ENCODE data around the gene NEUROD1.

Gene NEUROD1

GRCh38 chr2:181660181-181660580, 20.1 kb downstream of the NEUROD1 start:
- Histone ChIP-seq H3K23ac (ENCODE audit: low read depth, low read length, poor library complexity) (no peak overlapping the region), H3K9me3 (replicated peaks in 1 of 2; ENCODE audit: control insufficient read depth in 2 of 2, insufficient read depth in 1 of 2, low read depth in 1 of 2, low read length in 2 of 2) (peaks cover 0 to 3% of the 10 kb centered on the region in 2 donors), H2BK120ac (ENCODE audit: low read depth, low read length) (no peak overlapping the region), H3K27me3 (ENCODE audit: control insufficient read depth in 3 of 3, insufficient read depth in 3 of 3, low read depth in 1 of 3, low read length in 3 of 3) (peaks cover 0 to 70% (median 36%) of the 10 kb centered on the region in 3 experiments), H4K8ac (ENCODE audit: low read depth, low read length) (no peak overlapping the region), H2AK5ac (ENCODE audit: low read depth, low read length) (no peak overlapping the region), H2BK15ac (ENCODE audit: low read length) (no peak overlapping the region), H2BK12ac (ENCODE audit: low read length) (no peak overlapping the region), H3K18ac (ENCODE audit: low read length) (no peak overlapping the region), H3K4ac (ENCODE audit: low read length) (no peak overlapping the region), H2BK5ac (ENCODE audit: low read length) (no peak overlapping the region), H3K4me3 (ENCODE audit: low read length in 2 of 2) (peak overlapping the region in 1 of 2 donors; percentile 51), H3K4me1 (ENCODE audit: control insufficient read depth in 2 of 2, insufficient read depth in 1 of 2, low read depth in 1 of 2, low read length in 2 of 2) (peaks cover 0 to 6% of the 10 kb centered on the region in 2 donors), H3K9ac (ENCODE audit: low read depth, low read length, poor library complexity) (no peak overlapping the region), H3K79me1 (ENCODE audit: low read depth, low read length) (no peaks in the 10 kb centered on the region), H4K91ac (ENCODE audit: low read depth, low read length, poor library complexity) (no peak overlapping the region), H3K4me2 (ENCODE audit: insufficient read depth, low read length, poor library complexity, severe bottlenecking) (no peak overlapping the region), H3K36me3 (replicated peaks in 1 of 2; ENCODE audit: control insufficient read depth in 2 of 2, insufficient read depth in 2 of 2, low read length in 2 of 2) (no peaks in the 10 kb centered on the region), H3K27ac (replicated peaks; ENCODE audit: low read length) (no peak overlapping the region), H3K14ac (ENCODE audit: low read length) (no peak overlapping the region), H2AFZ (ENCODE audit: low read length) (no peak overlapping the region)
- WGBS, 2 donors (ENCODE audit: extremely low coverage in 2 of 2, insufficient read length in 2 of 2, insufficient replicate concordance in 1 of 2), result no CpG with 5 or more reads among the region's 3 CpGs
- DNase-seq (ENCODE audit: low spot score), result no peak

DNA sequence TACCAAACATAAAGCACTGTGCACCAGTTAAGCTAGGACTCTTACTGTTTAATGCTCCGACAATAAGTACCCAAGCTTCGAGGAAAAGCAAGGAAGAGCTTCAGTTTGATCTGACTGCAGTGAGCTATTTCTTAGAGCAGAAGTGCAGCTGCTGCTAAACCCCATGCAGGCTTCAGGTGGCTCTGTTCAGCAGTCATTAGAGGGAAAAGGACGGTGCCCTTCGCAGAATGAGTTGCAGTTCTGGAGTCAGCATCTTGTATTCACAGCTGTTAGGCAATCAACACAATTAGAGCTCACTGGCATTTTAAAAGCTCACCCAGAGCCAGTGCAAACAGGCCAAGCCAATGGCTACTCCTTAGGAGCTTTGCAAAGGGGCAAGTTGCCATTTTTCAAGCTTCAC, 21.9 kb downstream of the NEUROD1 start:
- Histone ChIP-seq H2BK120ac (ENCODE audit: low read depth, low read length) (no peak overlapping the region), H3K27ac (replicated peaks; ENCODE audit: low read length) (no peak overlapping the region), H2BK12ac (ENCODE audit: low read length) (no peak overlapping the region), H3K4me3 (ENCODE audit: low read length in 2 of 2) (no peak overlapping the region), H3K9me3 (replicated peaks in 1 of 2; ENCODE audit: control insufficient read depth in 2 of 2, insufficient read depth in 1 of 2, low read depth in 1 of 2, low read length in 2 of 2) (peaks cover 0 to 3% of the 10 kb centered on the region in 2 donors), H3K4me1 (ENCODE audit: control insufficient read depth in 2 of 2, insufficient read depth in 1 of 2, low read depth in 1 of 2, low read length in 2 of 2) (peaks cover 0 to 6% of the 10 kb centered on the region in 2 donors), H3K14ac (ENCODE audit: low read length) (no peak overlapping the region), H2BK5ac (ENCODE audit: low read length) (no peak overlapping the region), H3K18ac (ENCODE audit: low read length) (no peak overlapping the region), H2BK15ac (ENCODE audit: low read length) (no peak overlapping the region), H3K27me3 (ENCODE audit: control insufficient read depth in 3 of 3, insufficient read depth in 3 of 3, low read depth in 1 of 3, low read length in 3 of 3) (peaks cover 0 to 86% (median 36%) of the 10 kb centered on the region in 3 experiments), H2AFZ (ENCODE audit: low read length) (no peak overlapping the region), H3K23ac (ENCODE audit: low read depth, low read length, poor library complexity) (no peak overlapping the region), H3K36me3 (replicated peaks in 1 of 2; ENCODE audit: control insufficient read depth in 2 of 2, insufficient read depth in 2 of 2, low read length in 2 of 2) (no peaks in the 10 kb centered on the region), H2AK5ac (ENCODE audit: low read depth, low read length) (no peak overlapping the region), H3K79me1 (ENCODE audit: low read depth, low read length) (no peaks in the 10 kb centered on the region), H3K4me2 (ENCODE audit: insufficient read depth, low read length, poor library complexity, severe bottlenecking) (no peak overlapping the region), H4K8ac (ENCODE audit: low read depth, low read length) (no peak overlapping the region), H3K9ac (ENCODE audit: low read depth, low read length, poor library complexity) (no peak overlapping the region), H3K4ac (ENCODE audit: low read length) (no peak overlapping the region), H4K91ac (ENCODE audit: low read depth, low read length, poor library complexity) (no peak overlapping the region)
- no peak for DNase-seq (ENCODE audit: low spot score)
- no CpG with 5 or more reads among the region's 4 CpGs for WGBS, 2 donors (ENCODE audit: extremely low coverage in 2 of 2, insufficient read length in 2 of 2, insufficient replicate concordance in 1 of 2)

- Histone ChIP-seq H3K9me3 (replicated peaks in 1 of 2; ENCODE audit: control insufficient read depth in 2 of 2, insufficient read depth in 1 of 2, low read depth in 1 of 2, low read length in 2 of 2) (peaks cover 0 to 3% of the 10 kb centered on the region in 2 donors), H3K9ac (ENCODE audit: low read depth, low read length, poor library complexity) (no peak overlapping the region), H2BK12ac (ENCODE audit: low read length) (no peak overlapping the region), H2AK5ac (ENCODE audit: low read depth, low read length) (no peak overlapping the region), H3K4me2 (ENCODE audit: insufficient read depth, low read length, poor library complexity, severe bottlenecking) (peak overlapping the region; percentile 93), H3K23ac (ENCODE audit: low read depth, low read length, poor library complexity) (no peak overlapping the region), H3K27ac (replicated peaks; ENCODE audit: low read length) (no peak overlapping the region), H4K8ac (ENCODE audit: low read depth, low read length) (no peak overlapping the region), H2BK120ac (ENCODE audit: low read depth, low read length) (no peak overlapping the region), H3K79me1 (ENCODE audit: low read depth, low read length) (no peaks in the 10 kb centered on the region), H2AFZ (ENCODE audit: low read length) (no peak overlapping the region), H3K27me3 (ENCODE audit: control insufficient read depth in 3 of 3, insufficient read depth in 3 of 3, low read depth in 1 of 3, low read length in 3 of 3) (peaks cover 0 to 86% (median 36%) of the 10 kb centered on the region in 3 experiments), H3K14ac (ENCODE audit: low read length) (no peak overlapping the region), H4K91ac (ENCODE audit: low read depth, low read length, poor library complexity) (no peak overlapping the region), H3K4me1 (ENCODE audit: control insufficient read depth in 2 of 2, insufficient read depth in 1 of 2, low read depth in 1 of 2, low read length in 2 of 2) (peaks cover 0 to 6% of the 10 kb centered on the region in 2 donors), H3K18ac (ENCODE audit: low read length) (no peak overlapping the region), H3K4ac (ENCODE audit: low read length) (no peak overlapping the region), H3K36me3 (replicated peaks in 1 of 2; ENCODE audit: control insufficient read depth in 2 of 2, insufficient read depth in 2 of 2, low read length in 2 of 2) (no peaks in the 10 kb centered on the region), H2BK15ac (ENCODE audit: low read length) (no peak overlapping the region), H2BK5ac (ENCODE audit: low read length) (no peak overlapping the region), H3K4me3 (ENCODE audit: low read length in 2 of 2) (no peak overlapping the region)
- WGBS, 2 donors (ENCODE audit: extremely low coverage in 2 of 2, insufficient read length in 2 of 2, insufficient replicate concordance in 1 of 2), result no CpG with 5 or more reads among the region's 4 CpGs
- DNase-seq (ENCODE audit: low spot score), result no peak
Measured at GRCh38 chr2:181657379-181657778, 22.9 kb downstream of the NEUROD1 start.

- Histone ChIP-seq H3K4me2 (ENCODE audit: insufficient read depth, low read length, poor library complexity, severe bottlenecking) (peak within 1 kb of the TSS; percentile 93), H3K18ac (ENCODE audit: low read length) (peak within 1 kb of the TSS; percentile 74), H3K9me3 (replicated peaks in 1 of 2; ENCODE audit: control insufficient read depth in 2 of 2, insufficient read depth in 1 of 2, low read depth in 1 of 2, low read length in 2 of 2) (peaks cover 0 to 3% of the 10 kb centered on the region in 2 donors), H3K9ac (ENCODE audit: low read depth, low read length, poor library complexity) (peak within 1 kb of the TSS; percentile 39), H2AFZ (ENCODE audit: low read length) (peak within 1 kb of the TSS; percentile 87), H3K4ac (ENCODE audit: low read length) (no peak within 1 kb of the TSS), H2BK12ac (ENCODE audit: low read length) (no peak within 1 kb of the TSS), H3K14ac (ENCODE audit: low read length) (no peak within 1 kb of the TSS), H3K27ac (replicated peaks; ENCODE audit: low read length) (no peak within 1 kb of the TSS), H4K8ac (ENCODE audit: low read depth, low read length) (no peak within 1 kb of the TSS), H4K91ac (ENCODE audit: low read depth, low read length, poor library complexity) (no peak within 1 kb of the TSS), H2AK5ac (ENCODE audit: low read depth, low read length) (no peak within 1 kb of the TSS), H3K27me3 (ENCODE audit: control insufficient read depth in 3 of 3, insufficient read depth in 3 of 3, low read depth in 1 of 3, low read length in 3 of 3) (peaks cover 0 to 87% (median 36%) of the 10 kb centered on the region in 3 experiments), H3K23ac (ENCODE audit: low read depth, low read length, poor library complexity) (no peak within 1 kb of the TSS), H3K4me3 (ENCODE audit: low read length in 2 of 2) (peak within 1 kb of the TSS; percentile 39 to 79), H3K36me3 (replicated peaks in 1 of 2; ENCODE audit: control insufficient read depth in 2 of 2, insufficient read depth in 2 of 2, low read length in 2 of 2) (no peaks in the 10 kb centered on the region), H2BK5ac (ENCODE audit: low read length) (no peak within 1 kb of the TSS), H2BK15ac (ENCODE audit: low read length) (no peak within 1 kb of the TSS), H3K4me1 (ENCODE audit: control insufficient read depth in 2 of 2, insufficient read depth in 1 of 2, low read depth in 1 of 2, low read length in 2 of 2) (peaks cover 0 to 6% of the 10 kb centered on the region in 2 donors), H3K79me1 (ENCODE audit: low read depth, low read length) (no peaks in the 10 kb centered on the region), H2BK120ac (ENCODE audit: low read depth, low read length) (no peak within 1 kb of the TSS)
- no CpG with 5 or more reads among the region's 70 CpGs for WGBS, 2 donors (ENCODE audit: extremely low coverage in 2 of 2, insufficient read length in 2 of 2, insufficient replicate concordance in 1 of 2)
- peak; percentile 51 for DNase-seq (ENCODE audit: low spot score)
Measured at GRCh38 chr2:181656450-181657291, 23.6 kb downstream of the NEUROD1 start, which contains the start of gene CERKL. CERKL (minus strand) TSS chr2:181657105; CDS start chr2:181657006, 99 bp downstream.

Measured in neuronal stem cell (in vitro differentiated cells).